Measurements from ENCODE around the gene MAN2B2.

The MAN2B2 gene

GRCh38 chr4:6596948-6597347 lies 22.0 kb downstream of the MAN2B2 start:
- no peak for DNase-seq

GRCh38 chr4:6598127-6598526 lies 23.1 kb downstream of the MAN2B2 start:
- DNase-seq = no peak

- no peak for DNase-seq
Measured at GRCh38 chr4:6598641-6599040, 23.7 kb downstream of the MAN2B2 start.

DNA sequence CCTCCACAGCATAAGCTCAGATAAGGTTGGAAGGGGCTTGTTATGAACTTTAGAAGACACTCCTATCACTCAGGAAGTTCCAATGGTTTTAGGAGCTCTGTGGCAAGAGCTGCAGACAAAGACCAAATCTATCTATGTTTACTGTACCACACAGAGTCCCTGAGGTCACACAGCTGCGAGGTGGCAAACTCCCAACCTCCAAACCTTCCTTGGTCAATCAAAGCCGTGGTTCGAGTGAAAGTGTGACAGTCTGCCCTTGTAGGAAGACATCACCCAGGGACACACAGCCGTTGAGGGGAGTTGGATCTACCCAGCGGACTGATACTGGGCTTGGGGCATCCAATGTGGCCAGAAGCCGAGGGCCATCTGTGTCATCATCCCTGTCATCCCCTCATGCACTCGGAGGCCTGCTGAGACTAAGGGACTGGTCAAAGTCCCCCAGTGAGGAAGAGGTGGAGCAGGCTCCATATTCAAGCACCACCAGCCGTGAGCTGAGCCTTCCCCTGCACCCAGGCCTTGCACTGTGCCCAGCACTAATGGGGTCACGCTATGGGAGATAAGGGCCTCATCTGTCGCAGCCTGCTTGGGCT lies 26.8 kb downstream of the MAN2B2 start:
- no peak for DNase-seq

DNA sequence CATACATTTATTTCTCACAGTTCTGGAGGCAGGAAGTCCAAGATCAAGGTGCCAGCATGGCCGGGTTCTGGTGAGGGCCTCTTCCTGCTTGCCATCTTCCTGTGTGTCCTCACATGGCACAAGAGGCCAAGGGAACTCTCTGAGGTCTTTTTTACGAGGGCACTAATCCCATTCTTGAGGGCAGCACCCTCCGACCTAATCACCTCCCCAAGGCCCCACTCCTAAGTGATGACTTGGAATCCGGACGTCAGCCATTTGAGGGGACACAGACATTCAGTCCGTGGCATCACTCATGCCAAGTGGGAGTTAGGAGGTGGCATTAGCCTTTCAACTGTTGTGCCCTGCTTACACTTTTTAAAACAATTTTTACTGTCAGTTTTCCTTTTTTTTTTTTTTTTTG lies 27.3 kb downstream of the MAN2B2 start:
- no peak for DNase-seq

GRCh38 chr4:6603128-6603527 lies 28.1 kb downstream of the MAN2B2 start:
- DNase-seq = no peak

- DNase-seq = no peak
Measured at GRCh38 chr4:6605114-6605513, 30.1 kb downstream of the MAN2B2 start.

GRCh38 chr4:6605605-6606004 lies 30.6 kb downstream of the MAN2B2 start:
- no peak for DNase-seq

DNA sequence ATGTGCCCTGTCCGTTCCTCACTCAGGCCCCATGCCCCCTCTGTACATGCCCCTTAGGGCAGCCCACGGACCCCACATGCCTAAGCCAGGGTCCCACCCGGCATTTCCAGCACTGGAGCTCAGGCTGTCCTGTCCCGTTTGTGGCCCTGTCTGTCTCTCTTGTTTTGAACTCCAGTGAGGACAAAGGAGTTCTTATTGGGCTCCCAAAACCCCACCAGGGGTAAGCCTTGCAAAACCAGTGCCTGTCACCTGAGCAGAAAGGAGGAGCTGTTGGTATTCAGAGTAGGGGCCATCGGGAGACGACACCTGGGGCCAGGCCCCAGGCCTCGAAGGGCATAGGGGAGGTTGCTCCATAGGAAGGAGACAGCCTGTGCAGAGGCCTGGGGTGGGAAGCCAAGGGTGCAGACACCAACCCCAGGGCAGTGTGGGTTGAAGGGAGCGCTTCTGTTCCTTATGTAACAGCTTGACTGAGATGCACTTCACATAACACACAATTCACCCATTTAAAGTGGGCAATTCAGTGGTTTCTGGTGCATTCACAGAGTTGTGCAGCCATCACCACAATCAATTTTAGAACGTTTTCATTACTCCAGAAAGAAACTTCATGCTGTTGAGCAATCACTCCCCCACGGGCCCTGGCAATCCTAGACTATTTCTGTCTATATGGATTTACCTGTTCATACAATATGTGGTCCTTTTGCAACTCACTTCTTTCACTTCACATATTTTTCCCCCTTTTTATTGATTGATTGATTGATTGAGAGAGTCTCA lies 31.7 kb downstream of the MAN2B2 start:
- no peak for DNase-seq

- no peak for DNase-seq
Measured at GRCh38 chr4:6607368-6608055, 32.5 kb downstream of the MAN2B2 start.

DNA sequence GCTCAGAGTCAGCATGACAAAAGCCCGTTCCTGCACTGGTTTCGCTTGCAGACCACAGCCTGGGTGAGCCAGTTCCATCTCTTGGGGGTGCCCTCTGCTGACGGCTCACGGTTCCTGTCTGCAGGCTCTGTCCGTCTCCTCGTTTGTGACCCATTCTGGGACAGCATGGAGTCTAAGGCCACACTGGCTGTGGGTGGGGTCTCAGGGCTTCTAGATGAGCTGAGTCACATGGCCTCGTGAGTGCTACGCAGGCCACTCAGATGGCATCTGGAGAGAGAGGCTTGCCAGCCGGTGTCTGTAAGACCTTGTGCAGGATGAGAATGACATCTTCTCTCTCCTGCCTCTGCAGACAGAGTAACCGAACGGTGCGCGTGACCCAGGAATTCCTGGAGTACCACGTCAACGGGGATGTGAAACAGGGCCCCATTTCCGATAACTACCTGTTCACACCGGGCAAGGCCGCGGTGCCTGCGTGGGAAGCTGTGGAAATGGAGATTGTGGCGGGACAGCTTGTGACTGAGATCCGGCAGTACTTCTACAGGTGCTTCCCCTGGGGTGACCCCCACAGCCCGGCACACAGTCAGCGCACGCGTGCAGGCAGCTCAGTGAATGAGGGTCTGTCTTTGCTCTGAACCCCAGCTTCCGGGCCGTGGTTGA lies 33.9 kb downstream of the MAN2B2 start:
- no peak for DNase-seq

DNA sequence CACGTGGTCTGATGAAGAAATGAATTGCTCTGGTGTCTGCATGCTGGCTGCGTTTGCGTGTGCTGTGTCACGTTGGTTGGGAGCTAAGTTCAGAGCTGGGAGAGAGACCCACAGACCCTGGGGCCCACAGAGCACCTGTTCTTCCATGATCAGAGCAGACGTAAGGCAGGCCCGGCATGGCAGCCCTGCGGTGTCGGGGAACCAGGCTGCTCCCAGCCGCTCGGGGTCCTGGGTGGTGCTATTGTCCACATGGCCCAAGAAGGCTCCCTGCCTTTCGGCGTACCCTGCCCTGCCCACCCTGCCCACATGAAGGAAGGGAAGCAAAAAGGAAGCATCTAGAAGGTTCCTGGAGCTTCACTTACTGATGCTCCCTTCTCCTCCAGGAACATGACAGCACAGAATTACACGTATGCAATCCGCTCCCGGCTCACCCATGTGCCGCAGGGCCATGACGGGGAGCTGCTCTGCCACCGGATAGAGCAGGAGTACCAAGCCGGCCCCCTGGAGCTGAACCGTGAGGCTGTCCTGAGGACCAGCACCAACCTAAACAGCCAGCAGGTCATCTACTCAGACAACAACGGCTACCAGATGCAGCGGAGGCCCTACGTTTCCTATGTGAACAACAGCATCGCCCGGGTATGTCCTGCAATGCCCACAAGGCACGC lies 34.6 kb downstream of the MAN2B2 start:
- no peak for DNase-seq

- DNase-seq = no peak
Measured at GRCh38 chr4:6610856-6611430, 36.0 kb downstream of the MAN2B2 start.

GRCh38 chr4:6612961-6613675 lies 38.1 kb downstream of the MAN2B2 start:
- no peak for DNase-seq

DNA sequence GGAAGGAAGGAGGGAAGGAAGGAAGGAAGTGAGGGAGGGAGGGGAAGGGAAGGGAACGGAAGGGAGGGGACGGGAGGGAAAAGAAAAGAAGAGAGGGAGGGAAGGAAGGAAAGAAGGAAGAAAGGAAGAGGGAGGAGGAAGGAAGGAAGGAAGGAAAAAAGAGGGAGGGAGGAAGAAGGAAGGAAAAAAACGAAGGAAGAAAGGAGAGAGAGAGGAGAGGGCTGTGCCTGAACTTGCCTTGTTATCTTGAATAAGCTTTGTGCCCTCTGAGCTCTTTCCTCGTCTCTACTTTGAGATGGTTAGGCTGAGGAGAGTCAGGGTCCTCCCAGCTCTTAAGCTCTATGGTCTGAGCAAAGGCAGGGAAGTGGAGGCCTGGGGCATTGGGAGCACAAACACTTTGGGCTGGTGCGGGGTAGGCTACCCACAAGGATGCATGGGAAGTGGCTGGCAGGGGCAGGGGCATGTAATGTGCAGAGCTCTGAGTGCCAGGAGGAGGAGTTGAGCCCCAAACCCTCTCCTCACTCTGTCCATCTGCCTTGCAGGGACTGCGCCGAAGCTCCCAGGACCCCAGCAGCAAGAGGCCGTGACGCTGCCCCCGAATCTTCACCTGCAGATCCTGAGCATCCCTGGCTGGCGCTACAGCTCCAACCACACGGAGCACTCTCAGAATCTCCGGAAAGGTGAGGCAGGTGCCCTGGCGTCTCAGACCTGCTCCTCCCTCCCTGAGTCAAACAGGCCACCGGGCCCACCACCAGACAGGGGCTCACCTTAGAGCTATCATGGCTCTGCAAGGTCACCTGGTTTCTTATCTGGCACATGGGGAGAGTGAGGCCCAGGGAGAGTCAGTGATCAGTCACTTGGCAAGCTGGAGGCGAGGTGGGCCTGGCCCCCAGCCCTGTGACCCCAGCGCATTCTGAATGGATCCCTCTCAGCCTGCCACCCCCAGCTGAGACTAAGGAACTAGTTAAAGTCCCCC lies 39.0 kb downstream of the MAN2B2 start:
- DNase-seq = no peak

GRCh38 chr4:6614701-6615230 lies 39.8 kb downstream of the MAN2B2 start:
- DNase-seq = no peak

DNA sequence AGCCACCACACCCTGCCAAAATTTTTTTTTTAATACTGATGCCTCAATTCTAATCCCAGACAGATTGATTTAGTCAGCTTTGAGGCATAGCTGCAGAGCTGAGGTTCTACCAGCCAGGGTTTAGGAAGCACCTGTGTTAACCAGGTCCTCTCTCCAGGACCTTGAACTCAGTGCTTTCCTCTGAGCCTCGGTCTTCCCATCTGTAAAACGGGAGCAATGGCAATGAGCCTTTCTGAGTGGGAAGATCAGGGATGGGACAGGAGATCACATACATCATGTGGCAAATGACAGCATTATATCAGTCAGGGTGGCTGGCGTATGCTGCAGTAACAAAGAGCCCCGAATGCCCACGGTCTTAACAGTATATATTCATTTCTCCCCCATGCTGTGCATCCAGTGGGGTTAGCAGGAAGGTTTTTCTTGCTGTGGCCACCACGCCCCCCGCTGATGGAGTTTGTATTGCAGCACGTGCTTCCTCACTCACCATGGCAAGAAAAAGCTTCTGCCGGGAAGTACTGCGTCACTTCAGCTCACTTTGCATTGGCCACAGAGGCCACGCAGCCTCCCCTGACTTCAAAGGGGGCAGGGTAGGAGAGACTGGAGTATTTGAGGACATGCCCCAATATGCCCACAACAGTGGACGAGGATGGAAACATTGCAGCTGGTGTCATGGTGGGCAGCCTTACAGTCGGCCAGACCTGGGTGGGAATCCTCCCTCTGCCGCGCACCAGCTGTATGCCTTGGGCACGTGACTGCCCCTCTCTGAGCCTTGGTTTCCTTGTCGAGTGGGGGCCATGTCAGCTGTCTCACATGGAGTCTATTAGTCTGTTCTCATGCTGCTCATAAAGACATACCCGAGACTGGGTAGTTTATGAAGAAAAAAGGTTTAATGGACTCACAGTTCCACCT lies 41.4 kb downstream of the MAN2B2 start:
- DNase-seq = no peak

DNA sequence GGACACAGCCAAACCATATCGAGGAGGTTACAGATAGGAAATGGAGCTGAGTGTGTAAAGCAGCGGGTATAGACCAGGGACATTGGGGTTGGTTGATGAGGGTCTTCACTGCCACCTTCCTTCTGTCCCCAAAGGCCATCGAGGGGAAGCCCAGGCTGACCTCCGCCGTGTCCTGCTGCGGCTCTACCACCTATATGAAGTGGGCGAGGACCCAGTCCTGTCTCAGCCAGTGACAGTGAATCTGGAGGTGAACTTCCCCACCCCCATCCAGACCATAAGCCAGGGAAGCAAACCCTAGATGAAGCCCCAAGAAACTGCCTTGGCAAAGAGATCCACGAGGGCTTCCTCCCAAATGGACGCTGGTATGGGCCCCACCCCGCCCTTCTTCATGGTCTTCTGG lies 42.3 kb downstream of the MAN2B2 start:
- DNase-seq = no peak

GRCh38 chr4:6618386-6619115 lies 43.6 kb downstream of the MAN2B2 start:
- DNase-seq = no peak
